ENCODE results near the gene XXYLT1.

XXYLT1 gene

GRCh38 chr3:195145579-195145978, 125.4 kb downstream of the XXYLT1 start:
- no peak overlapping the region for H2AFZ ChIP-seq (ENCODE audit: low read length, unreplicated experiment)
- peaks cover 5% of the 10 kb centered on the region; the same call in 1 of the 2 replicates for H3K36me3 ChIP-seq (ENCODE audit: insufficient read depth, low read length)
- no peaks in the 10 kb centered on the region for H3K79me2 ChIP-seq (ENCODE audit: control insufficient read depth, insufficient read depth, low read length, unreplicated experiment)
- no peaks in the 10 kb centered on the region for H3K4me1 ChIP-seq (ENCODE audit: control insufficient read depth, insufficient read depth, low read length, unreplicated experiment)
- H3K27ac ChIP-seq (ENCODE audit: low read depth, low read length), result no peak overlapping the region
- no peak overlapping the region for H3K4me3 ChIP-seq (ENCODE audit: low read depth, low read length)
- no peaks in the 10 kb centered on the region for H3K27me3 ChIP-seq (ENCODE audit: insufficient read depth, low read length)

GRCh38 chr3:195143221-195143620, 127.7 kb downstream of the XXYLT1 start:
- H3K4me3 ChIP-seq (ENCODE audit: low read depth, low read length), result no peak overlapping the region
- no peaks in the 10 kb centered on the region for H3K27me3 ChIP-seq (ENCODE audit: insufficient read depth, low read length)
- no peak overlapping the region for H2AFZ ChIP-seq (ENCODE audit: low read length, unreplicated experiment)
- peaks cover 5% of the 10 kb centered on the region; the same call in 1 of the 2 replicates for H3K36me3 ChIP-seq (ENCODE audit: insufficient read depth, low read length)
- no peaks in the 10 kb centered on the region for H3K4me1 ChIP-seq (ENCODE audit: control insufficient read depth, insufficient read depth, low read length, unreplicated experiment)
- H3K27ac ChIP-seq (ENCODE audit: low read depth, low read length), result no peak overlapping the region
- no peaks in the 10 kb centered on the region for H3K79me2 ChIP-seq (ENCODE audit: control insufficient read depth, insufficient read depth, low read length, unreplicated experiment)

- H3K79me2 ChIP-seq (ENCODE audit: control insufficient read depth, insufficient read depth, low read length, unreplicated experiment), result no peaks in the 10 kb centered on the region
- no peak overlapping the region for H3K27ac ChIP-seq (ENCODE audit: low read depth, low read length)
- H3K36me3 ChIP-seq (ENCODE audit: insufficient read depth, low read length), result peaks cover 5% of the 10 kb centered on the region; the same call in 1 of the 2 replicates
- H3K27me3 ChIP-seq (ENCODE audit: insufficient read depth, low read length), result no peaks in the 10 kb centered on the region
- H3K4me3 ChIP-seq (ENCODE audit: low read depth, low read length), result no peak overlapping the region
- no peaks in the 10 kb centered on the region for H3K4me1 ChIP-seq (ENCODE audit: control insufficient read depth, insufficient read depth, low read length, unreplicated experiment)
- H2AFZ ChIP-seq (ENCODE audit: low read length, unreplicated experiment), result no peak overlapping the region
Measured at GRCh38 chr3:195142519-195142918, 128.4 kb downstream of the XXYLT1 start.

- no peak overlapping the region for H2AFZ ChIP-seq (ENCODE audit: low read length, unreplicated experiment)
- H3K27ac ChIP-seq (ENCODE audit: low read depth, low read length), result no peak overlapping the region
- H3K79me2 ChIP-seq (ENCODE audit: control insufficient read depth, insufficient read depth, low read length, unreplicated experiment), result no peaks in the 10 kb centered on the region
- H3K27me3 ChIP-seq (ENCODE audit: insufficient read depth, low read length), result no peaks in the 10 kb centered on the region
- H3K4me3 ChIP-seq (ENCODE audit: low read depth, low read length), result no peak overlapping the region
- H3K4me1 ChIP-seq (ENCODE audit: control insufficient read depth, insufficient read depth, low read length, unreplicated experiment), result no peaks in the 10 kb centered on the region
- peaks cover 5% of the 10 kb centered on the region; the same call in 1 of the 2 replicates for H3K36me3 ChIP-seq (ENCODE audit: insufficient read depth, low read length)
Measured at GRCh38 chr3:195140816-195141793, 129.9 kb downstream of the XXYLT1 start.

- Histone ChIP-seq H3K4me3 (ENCODE audit: low read depth, low read length) (no peak overlapping the region), H3K79me2 (ENCODE audit: control insufficient read depth, insufficient read depth, low read length, unreplicated experiment) (no peaks in the 10 kb centered on the region), H2AFZ (ENCODE audit: low read length, unreplicated experiment) (no peak overlapping the region), H3K4me1 (ENCODE audit: control insufficient read depth, insufficient read depth, low read length, unreplicated experiment) (no peaks in the 10 kb centered on the region), H3K27ac (ENCODE audit: low read depth, low read length) (no peak overlapping the region), H3K36me3 (ENCODE audit: insufficient read depth, low read length) (peaks cover 5% of the 10 kb centered on the region; the same call in 1 of the 2 replicates), H3K27me3 (ENCODE audit: insufficient read depth, low read length) (no peaks in the 10 kb centered on the region)
Measured at GRCh38 chr3:195140410-195140809, 130.5 kb downstream of the XXYLT1 start.

- Histone ChIP-seq H2AFZ (ENCODE audit: low read length, unreplicated experiment) (no peak overlapping the region), H3K79me2 (ENCODE audit: control insufficient read depth, insufficient read depth, low read length, unreplicated experiment) (no peaks in the 10 kb centered on the region), H3K27me3 (ENCODE audit: insufficient read depth, low read length) (no peaks in the 10 kb centered on the region), H3K4me3 (ENCODE audit: low read depth, low read length) (no peak overlapping the region), H3K4me1 (ENCODE audit: control insufficient read depth, insufficient read depth, low read length, unreplicated experiment) (no peaks in the 10 kb centered on the region), H3K36me3 (ENCODE audit: insufficient read depth, low read length) (peaks cover 5% of the 10 kb centered on the region; the same call in 1 of the 2 replicates), H3K27ac (ENCODE audit: low read depth, low read length) (no peak overlapping the region)
Measured at GRCh38 chr3:195139876-195140240, 131.1 kb downstream of the XXYLT1 start.

GRCh38 chr3:195139091-195139875, 131.7 kb downstream of the XXYLT1 start:
- no peaks in the 10 kb centered on the region for H3K79me2 ChIP-seq (ENCODE audit: control insufficient read depth, insufficient read depth, low read length, unreplicated experiment)
- H2AFZ ChIP-seq (ENCODE audit: low read length, unreplicated experiment), result no peak overlapping the region
- H3K36me3 ChIP-seq (ENCODE audit: insufficient read depth, low read length), result peaks cover 5% of the 10 kb centered on the region; the same call in 1 of the 2 replicates
- no peak overlapping the region for H3K27ac ChIP-seq (ENCODE audit: low read depth, low read length)
- no peaks in the 10 kb centered on the region for H3K4me1 ChIP-seq (ENCODE audit: control insufficient read depth, insufficient read depth, low read length, unreplicated experiment)
- H3K27me3 ChIP-seq (ENCODE audit: insufficient read depth, low read length), result no peaks in the 10 kb centered on the region
- H3K4me3 ChIP-seq (ENCODE audit: low read depth, low read length), result no peak overlapping the region

GRCh38 chr3:195137638-195138588, 133.0 kb downstream of the XXYLT1 start:
- H3K79me2 ChIP-seq (ENCODE audit: control insufficient read depth, insufficient read depth, low read length, unreplicated experiment), result no peaks in the 10 kb centered on the region
- no peaks in the 10 kb centered on the region for H3K27me3 ChIP-seq (ENCODE audit: insufficient read depth, low read length)
- H3K4me3 ChIP-seq (ENCODE audit: low read depth, low read length), result no peak overlapping the region
- peaks cover 5% of the 10 kb centered on the region; the same call in 1 of the 2 replicates for H3K36me3 ChIP-seq (ENCODE audit: insufficient read depth, low read length)
- H3K27ac ChIP-seq (ENCODE audit: low read depth, low read length), result no peak overlapping the region
- H3K4me1 ChIP-seq (ENCODE audit: control insufficient read depth, insufficient read depth, low read length, unreplicated experiment), result peaks cover 8% of the 10 kb centered on the region
- H2AFZ ChIP-seq (ENCODE audit: low read length, unreplicated experiment), result no peak overlapping the region

GRCh38 chr3:195135917-195136316, 135.0 kb downstream of the XXYLT1 start:
- peaks cover 8% of the 10 kb centered on the region for H3K4me1 ChIP-seq (ENCODE audit: control insufficient read depth, insufficient read depth, low read length, unreplicated experiment)
- no peaks in the 10 kb centered on the region for H3K27me3 ChIP-seq (ENCODE audit: insufficient read depth, low read length)
- H3K27ac ChIP-seq (ENCODE audit: low read depth, low read length), result no peak overlapping the region
- H3K36me3 ChIP-seq (ENCODE audit: insufficient read depth, low read length), result peaks cover 1% of the 10 kb centered on the region; the same call in 1 of the 2 replicates
- H3K79me2 ChIP-seq (ENCODE audit: control insufficient read depth, insufficient read depth, low read length, unreplicated experiment), result no peaks in the 10 kb centered on the region
- no peak overlapping the region for H3K4me3 ChIP-seq (ENCODE audit: low read depth, low read length)
- no peak overlapping the region for H2AFZ ChIP-seq (ENCODE audit: low read length, unreplicated experiment)

GRCh38 chr3:195134431-195134830, 136.5 kb downstream of the XXYLT1 start:
- Histone ChIP-seq H3K36me3 (ENCODE audit: insufficient read depth, low read length) (no peaks in the 10 kb centered on the region), H3K27ac (ENCODE audit: low read depth, low read length) (no peak overlapping the region), H3K79me2 (ENCODE audit: control insufficient read depth, insufficient read depth, low read length, unreplicated experiment) (no peaks in the 10 kb centered on the region), H3K4me3 (ENCODE audit: low read depth, low read length) (no peak overlapping the region), H3K4me1 (ENCODE audit: control insufficient read depth, insufficient read depth, low read length, unreplicated experiment) (peaks cover 16% of the 10 kb centered on the region), H2AFZ (ENCODE audit: low read length, unreplicated experiment) (no peak overlapping the region), H3K27me3 (ENCODE audit: insufficient read depth, low read length) (no peaks in the 10 kb centered on the region)

All from ACC112 (cell line).